GM13977 (cell line): Measurements from ENCODE around the gene SLIT3.

Experiments used
- DNase-seq: peaks from one replicate; pipeline ENCODE4 v3.0.0; 2012; ENCODE audit warnings: low spot score
- in situ Hi-C: fragments of 300-500 bp; cut with MboI; formaldehyde crosslinking; loops from one replicate; pipeline ENCODE4 v1.12.0; 2022; ENCODE audit warnings: low sequenced_read_pairs, low pct_unique_long_range_greater_than_20kb, mixed read lengths, inconsistent platforms; ENCODE audit not compliant: unreplicated experiment
- TF ChIP-seq, protein P1 (sequence below): IDR thresholded peaks from 2 replicates; pipeline ENCODE4 v1.5.1; 2012; ENCODE audit warnings: mild to moderate bottlenecking, control low read depth; ENCODE audit not compliant: insufficient read depth; ENCODE audit errors: extremely low read depth, missing control alignments

The SLIT3 gene

DNA sequence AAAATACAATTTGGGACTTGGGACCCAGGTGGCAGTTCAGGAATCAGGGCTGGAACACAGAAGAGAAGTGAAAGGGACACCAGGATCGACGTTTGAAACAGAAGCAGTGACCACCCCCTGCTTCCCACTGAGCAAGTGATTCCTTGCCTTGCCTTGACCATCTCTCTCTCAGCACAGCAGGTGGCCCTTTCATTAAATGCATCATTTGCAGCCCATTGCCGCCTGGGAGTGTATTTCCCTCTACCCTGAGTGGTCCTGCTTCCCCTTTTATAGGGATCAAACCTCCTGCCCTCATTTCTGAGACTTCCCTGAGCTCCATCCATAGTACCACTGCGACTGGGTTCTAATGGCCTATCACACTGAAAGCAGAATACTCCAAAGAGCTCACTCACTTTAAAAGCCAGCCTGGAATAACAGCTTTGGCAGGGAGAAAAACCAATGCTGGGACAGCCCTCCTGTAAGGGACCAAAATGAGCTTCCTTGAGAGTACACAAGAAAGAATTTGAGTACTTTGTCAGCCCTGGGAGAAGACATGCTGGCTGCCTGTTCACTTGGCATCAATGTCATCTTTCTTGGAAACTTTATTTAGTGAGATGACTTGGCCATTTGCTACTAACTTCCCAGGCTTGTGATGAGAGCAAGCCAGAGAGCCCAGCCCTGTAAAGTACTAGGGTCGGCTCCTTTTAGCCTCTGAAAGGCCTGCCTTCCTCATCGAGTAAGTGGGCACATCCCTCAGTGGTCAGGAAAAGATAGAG lies 149.7 kb downstream of the SLIT3 start:
- in situ Hi-C loops = no loop called here
- DNase-seq = no peak
- TF ChIP-seq, protein P1, sequence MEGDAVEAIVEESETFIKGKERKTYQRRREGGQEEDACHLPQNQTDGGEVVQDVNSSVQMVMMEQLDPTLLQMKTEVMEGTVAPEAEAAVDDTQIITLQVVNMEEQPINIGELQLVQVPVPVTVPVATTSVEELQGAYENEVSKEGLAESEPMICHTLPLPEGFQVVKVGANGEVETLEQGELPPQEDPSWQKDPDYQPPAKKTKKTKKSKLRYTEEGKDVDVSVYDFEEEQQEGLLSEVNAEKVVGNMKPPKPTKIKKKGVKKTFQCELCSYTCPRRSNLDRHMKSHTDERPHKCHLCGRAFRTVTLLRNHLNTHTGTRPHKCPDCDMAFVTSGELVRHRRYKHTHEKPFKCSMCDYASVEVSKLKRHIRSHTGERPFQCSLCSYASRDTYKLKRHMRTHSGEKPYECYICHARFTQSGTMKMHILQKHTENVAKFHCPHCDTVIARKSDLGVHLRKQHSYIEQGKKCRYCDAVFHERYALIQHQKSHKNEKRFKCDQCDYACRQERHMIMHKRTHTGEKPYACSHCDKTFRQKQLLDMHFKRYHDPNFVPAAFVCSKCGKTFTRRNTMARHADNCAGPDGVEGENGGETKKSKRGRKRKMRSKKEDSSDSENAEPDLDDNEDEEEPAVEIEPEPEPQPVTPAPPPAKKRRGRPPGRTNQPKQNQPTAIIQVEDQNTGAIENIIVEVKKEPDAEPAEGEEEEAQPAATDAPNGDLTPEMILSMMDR = no peak

DNA sequence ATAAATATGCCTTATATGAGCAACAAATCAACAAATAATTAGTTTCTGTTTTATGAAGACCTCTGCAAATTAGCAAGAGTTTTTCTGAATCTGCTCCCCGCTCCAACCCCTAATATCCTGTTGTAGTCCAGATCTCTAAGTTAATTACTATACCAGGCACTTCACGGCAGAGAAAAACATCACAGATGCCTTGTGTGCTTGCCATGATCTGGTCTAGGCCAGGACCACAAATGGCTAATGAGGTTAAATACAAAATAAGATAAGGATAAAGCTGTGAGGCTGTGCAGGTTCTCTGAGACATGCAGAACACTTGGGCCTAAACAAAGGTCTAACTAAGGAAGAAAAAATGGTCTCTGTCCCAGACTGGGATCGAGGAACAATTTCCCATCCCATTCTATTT lies 150.8 kb downstream of the SLIT3 start:
- TF ChIP-seq, protein P1 = no peak
- in situ Hi-C loops = no loop called here
- DNase-seq = no peak

DNA sequence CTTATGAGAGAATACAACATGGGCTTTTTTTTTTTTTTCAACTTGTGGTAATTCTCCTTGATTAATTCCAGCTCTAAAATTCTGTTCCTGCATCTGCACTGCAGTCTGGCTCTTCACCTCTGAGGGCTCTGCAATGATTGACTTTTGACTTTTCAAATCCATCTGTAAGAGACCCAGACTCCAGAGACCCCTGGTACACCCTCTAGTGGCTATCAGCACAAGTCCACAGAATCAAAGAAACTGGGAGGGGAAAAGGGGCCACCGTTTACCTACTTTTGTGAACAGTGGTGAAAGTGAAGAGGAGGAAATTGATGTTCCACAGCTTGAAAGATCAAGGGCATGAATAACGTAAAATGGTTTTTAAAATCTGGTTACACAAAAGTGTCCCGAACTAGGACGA lies 151.6 kb downstream of the SLIT3 start:
- in situ Hi-C loops = no loop called here
- TF ChIP-seq, protein P1 = no peak
- DNase-seq = no peak

DNA sequence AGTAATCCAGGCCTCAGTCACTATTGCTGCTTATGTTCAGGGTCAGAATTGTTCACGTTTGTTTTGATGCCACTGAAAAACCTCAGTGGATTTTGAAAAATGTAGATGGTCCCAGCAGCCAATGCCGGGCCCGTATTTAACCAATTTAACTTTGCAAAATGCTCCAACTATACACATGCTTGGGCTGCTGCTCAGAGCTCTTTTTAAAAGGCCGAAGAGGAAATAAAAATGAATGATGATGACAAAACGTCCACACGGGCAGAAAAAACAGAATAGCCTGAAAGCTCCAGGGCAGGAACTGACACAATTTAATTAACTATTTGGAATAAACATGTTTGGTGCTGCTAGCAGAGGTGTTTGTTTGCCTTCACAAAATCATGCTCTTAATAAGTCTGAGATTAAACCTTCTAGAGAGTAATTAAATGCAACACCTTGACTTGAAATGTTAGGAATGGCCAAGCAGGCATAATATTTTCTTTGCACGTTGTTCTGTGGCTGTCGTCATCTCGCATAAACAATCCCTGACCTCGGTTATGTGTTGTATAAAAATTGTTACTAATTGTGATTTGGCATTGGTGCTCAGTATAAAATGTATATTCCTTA lies 152.7 kb downstream of the SLIT3 start:
- in situ Hi-C loops = no loop called here
- no peak for DNase-seq

DNA sequence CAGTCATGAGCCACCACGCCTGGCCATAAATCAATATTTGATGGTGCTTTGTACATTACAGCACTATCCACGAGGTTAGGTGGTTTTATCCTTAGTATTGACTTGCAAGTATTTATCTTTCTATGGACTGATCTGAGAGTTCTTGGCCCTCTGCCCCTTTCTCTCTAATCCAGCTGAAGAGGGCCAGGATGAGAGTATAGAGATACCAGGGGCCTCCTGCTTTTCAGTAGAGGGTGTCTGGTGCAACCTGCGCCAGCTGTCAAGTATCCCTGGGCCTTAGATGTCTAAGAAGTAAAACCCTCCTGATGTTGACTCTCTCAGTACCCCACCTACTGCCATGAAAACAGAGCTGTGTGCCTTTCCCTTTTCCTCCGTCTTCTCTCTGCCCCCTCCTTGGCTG lies 153.4 kb downstream of the SLIT3 start:
- in situ Hi-C loops = no loop called here
- no peak for DNase-seq
- TF ChIP-seq, protein P1 = no peak

More for the DNA sequence above, 152.7 kb downstream of the SLIT3 start:
- TF ChIP-seq, protein P1 = no peak

DNA sequence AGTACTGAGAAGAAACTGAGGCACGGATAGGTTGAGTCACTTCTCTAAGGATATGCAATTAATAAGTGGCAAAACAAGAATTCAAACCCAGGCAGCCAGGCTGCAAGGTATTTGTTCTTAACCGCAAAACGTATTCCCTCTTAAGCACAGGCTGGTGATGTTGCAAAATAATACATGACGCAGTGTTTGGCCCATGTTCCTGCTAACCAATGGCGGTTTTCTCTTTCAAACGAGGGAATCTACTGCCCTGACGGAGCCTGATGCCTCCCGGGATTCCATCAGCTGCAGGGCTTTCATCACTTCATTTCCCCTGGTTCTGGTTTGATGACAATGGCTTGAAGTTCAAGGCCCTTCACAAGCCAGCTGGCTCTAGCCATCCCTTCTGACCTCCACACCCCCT lies 154.8 kb downstream of the SLIT3 start:
- DNase-seq = no peak
- in situ Hi-C loops = no loop called here
- TF ChIP-seq, protein P1 = no peak
